ENCODE data around the gene SPNS3.

The SPNS3 gene

DNA sequence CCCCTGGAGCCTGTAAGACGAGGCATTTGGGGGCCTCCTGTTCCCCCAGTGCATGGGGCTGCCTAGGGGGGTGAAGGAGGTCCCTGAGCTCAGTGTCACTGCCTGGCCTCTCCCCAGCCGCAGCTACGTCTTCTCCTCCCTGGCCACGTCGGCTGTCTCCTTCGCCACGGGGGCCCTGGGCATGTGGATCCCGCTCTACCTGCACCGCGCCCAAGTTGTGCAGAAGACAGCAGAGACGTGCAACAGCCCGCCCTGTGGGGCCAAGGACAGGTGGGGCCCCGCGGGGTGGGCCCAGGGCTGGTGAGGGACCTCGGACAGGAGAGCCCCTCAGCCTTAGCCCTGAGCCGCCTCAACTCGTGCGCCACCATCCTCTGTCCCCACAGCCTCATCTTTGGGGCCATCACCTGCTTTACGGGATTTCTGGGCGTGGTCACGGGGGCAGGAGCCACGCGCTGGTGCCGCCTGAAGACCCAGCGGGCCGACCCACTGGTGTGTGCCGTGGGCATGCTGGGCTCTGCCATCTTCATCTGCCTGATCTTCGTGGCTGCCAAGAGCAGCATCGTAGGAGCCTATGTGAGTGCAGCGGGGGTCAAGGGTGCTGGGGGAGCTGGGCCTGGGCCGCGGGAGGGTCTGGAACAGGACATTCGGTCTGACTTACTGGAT, 99.3 kb downstream of the SPNS3 start:
- no peak for DNase-seq

DNA sequence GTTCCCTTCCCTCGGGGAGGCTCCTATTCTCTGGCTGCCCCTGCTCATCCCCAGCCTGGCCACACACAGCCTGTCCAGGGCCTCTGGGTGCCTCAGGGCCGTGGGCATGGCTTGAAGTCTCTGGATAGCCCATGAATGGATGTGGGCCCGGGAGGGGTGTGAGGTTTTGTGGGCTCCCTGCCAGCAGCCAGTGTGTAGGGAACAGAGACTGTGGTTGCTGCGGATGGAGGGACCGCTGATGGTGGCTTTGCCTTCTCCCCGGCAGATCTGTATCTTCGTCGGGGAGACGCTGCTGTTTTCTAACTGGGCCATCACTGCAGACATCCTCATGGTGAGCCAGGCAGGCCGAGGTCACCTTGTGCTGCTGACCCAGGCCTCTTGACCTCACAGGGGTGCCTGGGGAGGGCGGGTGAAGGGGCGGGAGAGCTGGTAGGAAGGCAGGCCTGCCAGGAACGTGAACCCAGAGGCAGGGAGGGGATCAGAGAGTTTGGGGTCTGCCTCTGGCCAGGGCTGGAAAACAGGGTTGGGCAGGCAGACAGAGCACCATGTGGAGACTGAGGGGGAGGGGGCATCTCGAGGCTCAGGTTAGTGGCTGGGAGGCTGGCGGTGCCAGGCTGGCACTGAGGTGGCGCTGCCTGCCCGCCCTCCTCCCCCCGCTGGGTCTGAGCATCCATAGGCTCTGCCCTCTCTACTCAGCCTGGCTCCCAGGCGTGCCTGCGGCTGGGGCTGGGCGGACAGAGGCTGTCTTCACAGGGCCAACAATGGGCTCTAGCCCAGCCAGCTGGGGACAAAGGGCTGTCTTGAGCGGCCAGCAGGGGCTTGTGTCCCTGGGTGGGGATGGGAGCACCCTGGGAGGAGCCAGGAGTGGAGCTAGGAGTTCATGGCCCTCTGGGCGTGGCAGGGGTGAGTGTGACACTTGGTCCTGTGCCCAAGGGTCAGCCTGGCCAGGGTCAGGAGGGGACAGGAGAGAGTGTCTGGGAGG, 100.1 kb downstream of the SPNS3 start:
- DNase-seq = peak in 1 of 5 experiments; percentile 57

DNA sequence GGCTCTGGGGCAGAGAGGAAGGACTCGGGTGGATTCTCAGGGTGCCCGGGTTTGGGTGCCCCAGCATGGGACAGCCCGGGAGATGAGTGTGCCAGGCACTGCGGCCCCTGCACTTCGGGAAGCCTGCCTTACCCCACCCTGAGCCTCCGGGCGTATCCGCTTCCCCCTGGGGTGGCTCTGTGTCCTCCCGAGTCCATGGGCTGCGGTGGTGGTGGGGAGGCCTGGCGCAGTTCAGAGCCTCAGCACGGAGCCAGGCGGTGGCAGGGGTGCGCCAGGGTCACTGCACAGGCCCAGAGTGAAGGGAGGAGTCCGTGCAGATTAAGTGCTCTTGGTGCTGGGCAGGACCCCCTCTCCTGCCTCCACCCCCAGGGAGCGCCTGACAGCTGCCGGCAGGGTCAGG, 100.8 kb downstream of the SPNS3 start:
- DNase-seq = no peak

DNA sequence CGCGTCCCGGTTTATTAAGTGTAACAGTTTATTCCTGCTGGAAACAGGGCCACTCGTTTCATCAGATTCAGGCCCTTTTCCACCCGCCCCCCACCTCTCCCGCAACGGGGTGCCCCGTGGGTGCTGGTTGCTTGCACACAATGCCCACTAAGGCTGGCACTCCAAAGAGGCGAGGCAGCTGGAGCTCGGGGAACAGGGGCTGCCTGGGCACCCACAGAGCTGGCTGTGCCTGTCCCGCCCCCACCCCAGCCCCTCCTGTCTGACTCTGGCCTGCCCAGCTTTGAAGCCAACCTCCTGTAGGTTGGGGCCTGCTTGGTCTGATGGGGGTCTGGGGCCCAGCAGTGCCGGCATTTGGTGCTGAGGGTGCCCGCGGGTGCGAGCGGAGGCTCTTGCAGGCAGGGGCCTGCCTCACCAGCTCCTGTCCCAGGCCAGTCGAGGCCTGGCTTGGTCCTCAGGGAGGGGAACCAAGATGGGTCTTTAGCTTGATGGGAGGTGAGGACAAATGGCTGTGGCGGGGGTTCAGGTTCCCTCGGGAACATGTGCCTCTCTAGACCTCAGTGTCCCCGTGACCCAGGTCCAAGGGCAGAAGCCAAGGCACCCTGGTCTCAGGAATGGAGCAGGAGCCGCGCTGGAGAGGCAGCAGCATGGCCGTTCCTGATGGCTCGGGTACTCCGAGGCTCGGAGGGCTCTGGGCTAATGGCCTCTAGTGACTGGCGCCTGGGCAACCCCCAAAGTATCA, 101.4 kb downstream of the SPNS3 start:
- DNase-seq = no peak

DNA sequence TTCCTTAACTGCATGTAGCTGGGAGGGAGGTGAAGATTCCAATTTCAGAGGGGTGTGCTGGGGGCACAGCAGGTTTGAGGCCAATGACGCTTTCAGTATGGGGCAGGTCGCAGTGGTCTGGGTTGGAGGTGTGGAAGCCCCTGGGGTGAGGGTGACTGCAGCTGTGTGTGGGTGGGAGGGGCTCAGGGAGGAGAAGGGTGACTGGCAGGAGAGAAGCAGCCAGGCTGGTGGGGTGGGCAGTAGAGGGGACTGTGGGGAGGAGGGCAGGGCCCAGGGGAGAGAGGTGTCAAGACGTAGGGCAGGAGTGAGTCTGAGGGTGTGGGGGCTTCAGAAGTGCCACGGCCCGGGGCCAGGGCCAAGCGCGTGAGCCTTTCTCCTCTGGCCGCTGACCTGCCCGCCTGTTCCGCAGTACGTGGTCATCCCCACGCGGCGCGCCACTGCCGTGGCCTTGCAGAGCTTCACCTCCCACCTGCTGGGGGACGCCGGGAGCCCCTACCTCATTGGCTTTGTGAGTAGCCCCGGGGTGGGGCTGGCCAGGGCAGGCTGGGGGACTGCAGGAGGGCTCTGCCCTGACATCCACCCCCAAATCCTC, 102.0 kb downstream of the SPNS3 start:
- DNase-seq = no peak

DNA sequence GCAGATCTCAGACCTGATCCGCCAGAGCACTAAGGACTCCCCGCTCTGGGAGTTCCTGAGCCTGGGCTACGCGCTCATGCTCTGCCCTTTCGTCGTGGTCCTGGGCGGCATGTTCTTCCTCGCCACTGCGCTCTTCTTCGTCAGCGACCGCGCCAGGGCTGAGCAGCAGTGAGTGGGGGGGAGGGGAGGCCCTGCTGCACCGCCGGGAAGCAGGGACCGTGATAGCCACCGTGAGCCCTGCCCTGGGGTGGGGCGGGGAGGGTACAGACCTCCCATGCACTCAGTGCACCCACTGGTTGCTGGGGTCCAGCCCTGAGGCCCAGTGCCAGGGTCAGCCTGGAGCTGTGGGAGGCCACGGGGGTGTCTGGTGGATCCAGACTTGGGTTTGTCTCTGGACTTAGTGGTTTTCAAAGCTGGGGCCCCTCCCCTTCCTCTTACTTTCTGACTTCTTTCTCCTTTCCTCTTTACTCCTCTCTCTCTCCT, 102.6 kb downstream of the SPNS3 start:
- DNase-seq = no peak

DNA sequence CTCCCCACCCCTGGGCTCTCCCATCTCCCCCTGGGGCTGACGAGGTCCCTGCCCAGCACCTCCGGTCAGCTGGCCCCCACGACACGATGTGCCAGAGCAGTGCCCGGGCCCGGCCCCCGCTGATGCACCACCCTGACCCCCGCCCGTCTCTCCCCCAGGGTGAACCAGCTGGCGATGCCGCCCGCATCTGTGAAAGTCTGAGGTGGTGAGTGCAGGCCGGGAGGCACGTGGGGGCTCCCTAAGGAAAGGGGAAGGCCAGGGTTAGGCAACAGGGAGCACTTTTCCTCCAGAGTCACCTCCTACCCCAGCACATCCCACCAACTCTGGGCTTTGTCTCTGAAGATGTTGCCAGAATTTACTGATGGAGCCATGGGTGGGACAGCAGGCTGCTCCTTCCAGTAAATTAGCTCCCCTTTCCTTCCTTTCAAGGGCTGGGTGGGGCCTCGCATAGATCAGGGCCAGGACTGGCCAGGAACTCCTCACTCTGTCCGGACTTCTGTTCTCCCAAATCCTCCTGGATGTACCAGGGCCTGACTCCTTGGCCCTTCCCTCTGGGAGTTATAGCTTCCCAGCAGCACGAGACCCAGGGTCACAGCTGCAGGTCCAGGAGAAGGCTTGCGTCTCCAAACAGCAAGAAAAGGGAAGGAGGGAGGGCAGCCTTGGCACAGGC, 103.1 kb downstream of the SPNS3 start:
- no peak for DNase-seq

Data from T-helper 2 cell (primary cell).